IMR-90 (cell line): ENCODE measurements around the gene HS6ST2. TPM values are rescaled to one million over a fixed set of nuclear protein-coding genes. Genes with fewer than 3 reads are reported as not detected.
A peak's percentile ranks its signal among the peaks of the same experiment; 100 is the strongest.

Experiments
- ATAC-seq: fragments of 200-7000 bp; cut with Tn5 transposase; 2 replicates; pipeline ENCODE4 v1.9.1; 2020; ENCODE audit warnings: low read depth, mild to moderate bottlenecking, moderate library complexity
- BruUV-seq: library from RNA; stranded (reverse); fragments of 400-500 nt; replicated peaks from 2 replicates; lab custom pipeline; 2021; lab: Mats Ljungman, UMichigan
- CTCF ChIA-PET: fragments of 300-600 bp; formaldehyde crosslinking; extraction: SDS; loops from one replicate; lab custom pipeline; 2021; ENCODE audit warnings: antibody characterized with exemption; lab: Yijun Ruan, JAX
- POLR2A ChIA-PET: fragments of 300-600 bp; sonication (Branson Sonifier 250); formaldehyde crosslinking; loops from one replicate; lab custom pipeline; 2022; ENCODE audit warnings: antibody characterized with exemption; ENCODE audit not compliant: unreplicated experiment; lab: Charles Lee
- DNase-seq: peaks from one replicate; pipeline ENCODE4 v3.0.0; 2013
- H2AFZ ChIP-seq: replicated peaks from 2 replicates; pipeline ENCODE3; 2013; ENCODE audit warnings: low read length, mild to moderate bottlenecking; ENCODE audit not compliant: poor library complexity
- H2AK5ac ChIP-seq: 2 replicates; pipeline ENCODE4 v1.6.1; 2013; ENCODE audit warnings: low read depth, low read length, inconsistent platforms
- H2AK9ac ChIP-seq: replicated peaks from 2 replicates; pipeline ENCODE3; 2013; ENCODE audit warnings: mild to moderate bottlenecking, low read depth, low read length, moderate library complexity; ENCODE audit not compliant: poor library complexity
- H2BK120ac ChIP-seq: 2 replicates; pipeline ENCODE4 v1.6.1; 2013; ENCODE audit warnings: low read depth, low read length, inconsistent platforms
- H2BK15ac ChIP-seq: 3 replicates; pipeline ENCODE4 v1.6.1; 2013; ENCODE audit warnings: low read depth, low read length, inconsistent platforms
- H2BK20ac ChIP-seq: 2 replicates; pipeline ENCODE4 v1.6.1; 2013; ENCODE audit warnings: low read depth, mild to moderate bottlenecking, inconsistent platforms, low read length, moderate library complexity
- H2BK5ac ChIP-seq: 2 replicates; pipeline ENCODE4 v1.6.1; 2013; ENCODE audit warnings: mild to moderate bottlenecking, low read depth, low read length, inconsistent platforms; ENCODE audit not compliant: poor library complexity, severe bottlenecking
- H3K14ac ChIP-seq: replicated peaks from 2 replicates; pipeline ENCODE4 v1.6.1; 2013; ENCODE audit warnings: low read depth, low read length, inconsistent platforms
- H3K18ac ChIP-seq: 2 replicates; pipeline ENCODE4 v1.6.1; 2013; ENCODE audit warnings: low read depth, low read length, control low read depth
- H3K23ac ChIP-seq: 2 replicates; pipeline ENCODE4 v1.6.1; 2013; ENCODE audit warnings: low read depth, low read length, inconsistent platforms
- H3K27ac ChIP-seq: 2 replicates; pipeline ENCODE4 v1.5.1; 2013; ENCODE audit warnings: mild to moderate bottlenecking, control low read depth, low read length; ENCODE audit not compliant: insufficient read depth
- H3K27me3 ChIP-seq: 2 replicates; pipeline ENCODE4 v1.6.1; 2013; ENCODE audit warnings: low read length; ENCODE audit not compliant: control insufficient read depth, insufficient read depth
- H3K36me3 ChIP-seq: 2 replicates; pipeline ENCODE4 v1.6.1; 2013; ENCODE audit warnings: low read length, mixed read lengths; ENCODE audit not compliant: control insufficient read depth, insufficient read depth
- H3K4ac ChIP-seq: 2 replicates; pipeline ENCODE4 v1.6.1; 2013; ENCODE audit warnings: low read depth, low read length, inconsistent platforms
- H3K4me1 ChIP-seq: 2 replicates; pipeline ENCODE4 v1.6.1; 2013; ENCODE audit warnings: low read length, mixed read lengths; ENCODE audit not compliant: control insufficient read depth, insufficient read depth
- H3K4me2 ChIP-seq: 2 replicates; pipeline ENCODE4 v1.6.1; 2013; ENCODE audit warnings: low read depth, mild to moderate bottlenecking, control low read depth, low read length, moderate library complexity
- H3K4me3 ChIP-seq: 2 replicates; pipeline ENCODE4 v1.5.1; 2013; ENCODE audit warnings: low read depth, mild to moderate bottlenecking, control low read depth, low read length, moderate library complexity; ENCODE audit not compliant: insufficient read depth
- H3K56ac ChIP-seq: 2 replicates; pipeline ENCODE4 v1.6.1; 2013; ENCODE audit warnings: low read length, inconsistent platforms; ENCODE audit not compliant: insufficient read depth; ENCODE audit errors: extremely low read depth
- H3K79me1 ChIP-seq, 2 experiments: 2 replicates each; pipeline ENCODE4 v1.6.1; 2013; ENCODE audit warnings: low read length in 2 of 2, inconsistent platforms in 1 of 2, low read depth in 1 of 2
- H3K9ac ChIP-seq: 2 replicates; pipeline ENCODE4 v1.6.1; 2013; ENCODE audit warnings: low read depth, low read length, control low read depth
- H3K9me1 ChIP-seq: 2 replicates; pipeline ENCODE4 v1.6.1; 2013; ENCODE audit warnings: low read length, inconsistent platforms; ENCODE audit not compliant: insufficient read depth
- H3K9me3 ChIP-seq: 2 replicates; pipeline ENCODE4 v1.6.1; 2013; ENCODE audit warnings: low read length; ENCODE audit not compliant: control insufficient read depth, insufficient read depth
- H4K20me1 ChIP-seq: 2 replicates; pipeline ENCODE4 v1.6.1; 2013; ENCODE audit warnings: low read length, inconsistent platforms; ENCODE audit not compliant: insufficient read depth
- H4K5ac ChIP-seq: 2 replicates; pipeline ENCODE4 v1.6.1; 2013; ENCODE audit warnings: mild to moderate bottlenecking, low read depth, low read length, control low read depth
- H4K8ac ChIP-seq, 2 experiments: 2 replicates each; pipeline ENCODE4 v1.6.1; 2013; ENCODE audit warnings: low read depth in 2 of 2, low read length in 2 of 2, control low read depth in 1 of 2, inconsistent platforms in 1 of 2
- H4K91ac ChIP-seq: 2 replicates; pipeline ENCODE4 v1.6.1; 2013; ENCODE audit warnings: low read depth, low read length, inconsistent platforms; ENCODE audit not compliant: insufficient read depth
- BHLHE40 ChIP-seq: fragments of 150-350 bp; IDR thresholded peaks from 2 replicates; pipeline ENCODE4 v1.6.1; 2016; ENCODE audit warnings: mild to moderate bottlenecking, low read depth, low read length
- CEBPB ChIP-seq: IDR thresholded peaks from 2 replicates; pipeline ENCODE4 v1.6.1; 2012; ENCODE audit warnings: low read depth, low read length, improper control_type of control experiment
- CTCF ChIP-seq: conservative IDR thresholded peaks from 2 replicates; pipeline ENCODE4 v1.5.1; 2012; ENCODE audit warnings: mild to moderate bottlenecking, low read depth, low read length, improper control_type of control experiment
- MAFK ChIP-seq: IDR thresholded peaks from 2 replicates; pipeline ENCODE4 v1.6.1; 2012; ENCODE audit warnings: low read depth, low read length, improper control_type of control experiment
- MXI1 ChIP-seq: IDR thresholded peaks from 2 replicates; pipeline ENCODE4 v1.6.1; 2012; ENCODE audit warnings: low read depth, mild to moderate bottlenecking, low read length, moderate library complexity, borderline replicate concordance
- RFX5 ChIP-seq: IDR thresholded peaks from 2 replicates; pipeline ENCODE4 v1.8.0; 2012; ENCODE audit warnings: low read depth, mild to moderate bottlenecking, low read length, moderate library complexity
- USF2 ChIP-seq: fragments of 150-350 bp; IDR thresholded peaks from 2 replicates; pipeline ENCODE4 v1.6.1; 2017; ENCODE audit warnings: mild to moderate bottlenecking, antibody characterized with exemption, low read length, low read depth
- WGBS, 2 experiments: methylation state at CpG; one replicate each; pipeline versions ENCODE4 v1.1.5 to v1.1.7; 2013; ENCODE audit warnings: missing lambda C conversion rate in 2 of 2; ENCODE audit not compliant: insufficient read length in 1 of 2; ENCODE audit errors: extremely low coverage in 2 of 2; 5-methylcytosine and 5-hydroxymethylcytosine counted together
- dilution Hi-C: fragments of 300-500 bp; cut with HindIII; formaldehyde crosslinking; loops from one replicate; pipeline ENCODE4 v1.14.3; 2018; ENCODE audit warnings: low sequenced_read_pairs; ENCODE audit not compliant: unreplicated experiment
- in situ Hi-C: fragments of 300-500 bp; cut with MboI; formaldehyde crosslinking; loops from 3 replicates; pipeline ENCODE4 v1.14.3; 2019; ENCODE audit warnings: low sequenced_read_pairs, inconsistent platforms, mixed read lengths
- intact Hi-C: fragments of 100-400 bp; cut with micrococcal nuclease; formaldehyde crosslinking; loops from 2 replicates; pipeline ENCODE4 v1.10.0; 2022
- polyA plus RNA-seq, 3 experiments: library from polyadenylated mRNA; depleted of rRNA; stranded (reverse); fragments of >200 nt; gene quantifications; 2 replicates each; pipeline ENCODE4 v1.2.3, GENCODE V29; 2012; ENCODE audit warnings: low replicate concordance in 1 of 3
- total RNA-seq: library from RNA; depleted of rRNA; stranded (reverse); fragments of >200 nt; gene quantifications from 2 replicates; pipeline ENCODE4 v1.2.3, GENCODE V29; 2012

HS6ST2 gene
- total and polyA plus RNA-seq, 2 of the 4 experiments (the other 2 are of a cell fraction) = not detected

GRCh38 chrX:132957211-132958090, 978 bp downstream of the HS6ST2 start:
- no peak overlapping the region for H3K18ac ChIP-seq
- no peaks in the 10 kb centered on the region for H3K9me1 ChIP-seq
- TF ChIP-seq MAFK = no peak
- TF ChIP-seq BHLHE40 = no peak
- no peak for TF ChIP-seq CTCF
- no peak for TF ChIP-seq USF2
- TF ChIP-seq RFX5 = no peak
- no peak for TF ChIP-seq MXI1
- TF ChIP-seq CEBPB = no peak
- ATAC-seq = no peak
- no peak overlapping the region for H2BK120ac ChIP-seq
- H3K4me2 ChIP-seq = no peak overlapping the region
- in situ Hi-C loops (no loop called here), intact Hi-C loops (no loop called here), dilution Hi-C loops (no loop called here)
- no peak overlapping the region for H3K4me3 ChIP-seq
- no peak for DNase-seq
- H3K23ac ChIP-seq = no peak overlapping the region
- H3K36me3 ChIP-seq = no peaks in the 10 kb centered on the region
- H2AK5ac ChIP-seq = no peak overlapping the region
- H3K14ac ChIP-seq = no peak overlapping the region
- H3K4me1 ChIP-seq = no peaks in the 10 kb centered on the region
- H3K27me3 ChIP-seq = peaks cover 18% of the 10 kb centered on the region; the same call in 1 of the 2 replicates
- H2BK20ac ChIP-seq = no peak overlapping the region
- no TSS peak for BruUV-seq
- ChIA-PET CTCF (no interaction called here), POLR2A (no interaction called here)
- H4K91ac ChIP-seq = no peak overlapping the region
- no peak overlapping the region for H4K8ac ChIP-seq
- peak overlapping the region; percentile 24 for H2AK9ac ChIP-seq
- no peak overlapping the region for H4K5ac ChIP-seq
- H3K9me3 ChIP-seq = peaks cover 5% of the 10 kb centered on the region; the same call in 1 of the 2 replicates
- no peaks in the 10 kb centered on the region for H4K20me1 ChIP-seq
- no peak overlapping the region for H3K56ac ChIP-seq
- no peak overlapping the region for H2BK5ac ChIP-seq
- no peak overlapping the region for H3K4ac ChIP-seq
- H3K9ac ChIP-seq = no peak overlapping the region
- no peak overlapping the region for H2AFZ ChIP-seq
- 38% methylated on average over 55 of the region's 87 CpGs; no CpG with 5 or more reads in 1 of the 2 experiments for WGBS, 2 experiments
- H2BK15ac ChIP-seq = no peak overlapping the region
- no peak overlapping the region for H3K27ac ChIP-seq
- H3K79me1 ChIP-seq = no peaks in the 10 kb centered on the region
